Astrocyte (in vitro differentiated cells and primary cell): ENCODE data around the gene TIMP4. TPM values are rescaled to one million over a fixed set of nuclear protein-coding genes. Genes with fewer than 3 reads are reported as not detected.
A peak's percentile ranks its signal among the peaks of the same experiment; 100 is the strongest.

Source experiments
- DNase-seq: peaks from one replicate; pipeline ENCODE4 v3.0.0-alpha.2; 2010; ENCODE audit warnings: low read depth
- FAIRE-seq: peaks from 2 replicates; lab custom pipeline; 2011; peaks lifted over from hg19 to GRCh38; lab: Jason Lieb, UNC
- H2AFZ ChIP-seq: 2 replicates; pipeline ENCODE4 v1.6.0; 2012; ENCODE audit warnings: low read depth, low read length, inconsistent platforms
- H3K27ac ChIP-seq: 2 replicates; pipeline ENCODE4 v1.5.1; 2011; ENCODE audit warnings: low read depth, low read length, inconsistent platforms
- H3K27me3 ChIP-seq: 2 replicates; pipeline ENCODE4 v1.6.0; 2011; ENCODE audit warnings: low read length, inconsistent platforms; ENCODE audit not compliant: insufficient read depth
- H3K36me3 ChIP-seq: 2 replicates; pipeline ENCODE4 v1.5.1; 2011; ENCODE audit warnings: low read length, inconsistent platforms; ENCODE audit not compliant: insufficient read depth
- H3K4me1 ChIP-seq: 2 replicates; pipeline ENCODE4 v1.5.1; 2011; ENCODE audit warnings: low read length, inconsistent platforms; ENCODE audit not compliant: insufficient read depth
- H3K4me2 ChIP-seq: 2 replicates; pipeline ENCODE4 v1.6.0; 2012; ENCODE audit warnings: low read length, inconsistent platforms
- H3K4me3 ChIP-seq: 2 replicates; pipeline ENCODE4 v1.5.1; 2011; ENCODE audit warnings: low read depth, mild to moderate bottlenecking, low read length, inconsistent platforms; ENCODE audit not compliant: insufficient read depth
- H3K79me2 ChIP-seq: 2 replicates; pipeline ENCODE4 v1.6.0; 2012; ENCODE audit warnings: mild to moderate bottlenecking, low read length, inconsistent platforms; ENCODE audit not compliant: insufficient read depth
- H3K9ac ChIP-seq: 2 replicates; pipeline ENCODE4 v1.6.0; 2012; ENCODE audit warnings: mild to moderate bottlenecking, low read length, inconsistent platforms
- H3K9me3 ChIP-seq: 2 replicates; pipeline ENCODE4 v1.5.1; 2012; ENCODE audit warnings: low read depth, mild to moderate bottlenecking, low read length, inconsistent platforms; ENCODE audit not compliant: insufficient read depth
- H4K20me1 ChIP-seq: 2 replicates; pipeline ENCODE4 v1.6.0; 2012; ENCODE audit warnings: low read length, inconsistent platforms; ENCODE audit not compliant: insufficient read depth
- H3K27ac Mint-ChIP-seq: one replicate; pipeline ENCODE4 v1.8.0; 2021; ENCODE audit warnings: mild to moderate bottlenecking, mixed read lengths; ENCODE audit not compliant: unreplicated experiment
- H3K27me3 Mint-ChIP-seq: one replicate; pipeline ENCODE4 v1.8.0; 2021; ENCODE audit warnings: low read depth, mixed read lengths; ENCODE audit not compliant: unreplicated experiment
- H3K36me3 Mint-ChIP-seq: one replicate; pipeline ENCODE4 v1.8.0; 2021; ENCODE audit warnings: low read depth, mixed read lengths; ENCODE audit not compliant: unreplicated experiment
- H3K4me1 Mint-ChIP-seq: one replicate; pipeline ENCODE4 v1.8.0; 2021; ENCODE audit warnings: low read depth, mixed read lengths; ENCODE audit not compliant: unreplicated experiment
- H3K4me3 Mint-ChIP-seq: one replicate; pipeline ENCODE4 v1.8.0; 2021; ENCODE audit warnings: mild to moderate bottlenecking, moderate library complexity, mixed read lengths; ENCODE audit not compliant: unreplicated experiment
- H3K9me3 Mint-ChIP-seq: one replicate; pipeline ENCODE4 v1.8.0; 2021; ENCODE audit warnings: mild to moderate bottlenecking, mixed read lengths; ENCODE audit not compliant: unreplicated experiment
- EZH2 ChIP-seq: IDR thresholded peaks from 2 replicates; pipeline ENCODE4 v1.6.1; 2012; ENCODE audit warnings: mild to moderate bottlenecking, low read length, inconsistent platforms; ENCODE audit not compliant: insufficient read depth
- total RNA-seq: library from RNA; stranded (reverse); gene quantifications from 2 replicates; pipeline ENCODE4 v1.2.1, GENCODE V29; 2021
- TF ChIP-seq, protein P1 (sequence below): IDR thresholded peaks from 2 replicates; pipeline ENCODE4 v1.5.1; 2011; ENCODE audit warnings: low read depth, mild to moderate bottlenecking, inconsistent platforms, low read length, moderate library complexity; ENCODE audit not compliant: insufficient read depth

The TIMP4 gene
- total RNA-seq, 1 donor from 2014 or later: 2.0 TPM

DNA sequence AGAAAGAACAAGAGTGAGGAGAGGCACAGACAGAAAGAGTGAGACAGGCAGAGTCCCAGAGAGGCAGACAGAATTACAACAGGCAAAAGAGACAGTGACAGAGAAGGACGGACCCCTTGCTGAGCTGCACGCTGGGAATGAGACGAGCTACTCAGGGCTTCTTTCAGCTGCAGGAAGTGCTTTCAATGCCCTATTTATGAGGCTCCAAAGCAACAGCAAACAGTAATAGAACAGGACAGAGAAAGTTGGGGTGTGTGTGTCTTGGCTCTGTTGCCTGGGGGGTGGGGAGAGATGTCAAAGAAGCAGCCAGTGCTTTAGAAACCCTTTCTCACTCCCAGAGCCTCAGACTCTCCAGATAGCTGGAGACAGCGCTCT is 502 bp upstream of the TIMP4 start:
- DNase-seq (no peak), FAIRE-seq (no peak)
- Mint-ChIP-seq H3K4me1 (peaks cover 30% of the 10 kb centered on the region), H3K27me3 (peaks cover 6% of the 10 kb centered on the region), H3K4me3 (peak overlapping the region; percentile 18), H3K36me3 (no peaks in the 10 kb centered on the region), H3K27ac (peak overlapping the region; percentile 19), H3K9me3 (no peaks in the 10 kb centered on the region)
- TF ChIP-seq, protein P1, sequence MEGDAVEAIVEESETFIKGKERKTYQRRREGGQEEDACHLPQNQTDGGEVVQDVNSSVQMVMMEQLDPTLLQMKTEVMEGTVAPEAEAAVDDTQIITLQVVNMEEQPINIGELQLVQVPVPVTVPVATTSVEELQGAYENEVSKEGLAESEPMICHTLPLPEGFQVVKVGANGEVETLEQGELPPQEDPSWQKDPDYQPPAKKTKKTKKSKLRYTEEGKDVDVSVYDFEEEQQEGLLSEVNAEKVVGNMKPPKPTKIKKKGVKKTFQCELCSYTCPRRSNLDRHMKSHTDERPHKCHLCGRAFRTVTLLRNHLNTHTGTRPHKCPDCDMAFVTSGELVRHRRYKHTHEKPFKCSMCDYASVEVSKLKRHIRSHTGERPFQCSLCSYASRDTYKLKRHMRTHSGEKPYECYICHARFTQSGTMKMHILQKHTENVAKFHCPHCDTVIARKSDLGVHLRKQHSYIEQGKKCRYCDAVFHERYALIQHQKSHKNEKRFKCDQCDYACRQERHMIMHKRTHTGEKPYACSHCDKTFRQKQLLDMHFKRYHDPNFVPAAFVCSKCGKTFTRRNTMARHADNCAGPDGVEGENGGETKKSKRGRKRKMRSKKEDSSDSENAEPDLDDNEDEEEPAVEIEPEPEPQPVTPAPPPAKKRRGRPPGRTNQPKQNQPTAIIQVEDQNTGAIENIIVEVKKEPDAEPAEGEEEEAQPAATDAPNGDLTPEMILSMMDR: no peak
- no peak for TF ChIP-seq EZH2
- H3K4me1 ChIP-seq: peaks cover 20% of the 10 kb centered on the region
- H3K36me3 ChIP-seq: no peaks in the 10 kb centered on the region
- H3K4me3 ChIP-seq: peak overlapping the region; percentile 50
- H3K79me2 ChIP-seq: no peaks in the 10 kb centered on the region
- H3K27me3 ChIP-seq: no peaks in the 10 kb centered on the region
- no peaks in the 10 kb centered on the region for H3K9me3 ChIP-seq
- no peak overlapping the region for H3K27ac ChIP-seq
- H2AFZ ChIP-seq: peak overlapping the region; percentile 77
- H3K9ac ChIP-seq: peak overlapping the region; percentile 42
- peak overlapping the region; percentile 82 for H3K4me2 ChIP-seq
- H4K20me1 ChIP-seq: no peaks in the 10 kb centered on the region

DNA sequence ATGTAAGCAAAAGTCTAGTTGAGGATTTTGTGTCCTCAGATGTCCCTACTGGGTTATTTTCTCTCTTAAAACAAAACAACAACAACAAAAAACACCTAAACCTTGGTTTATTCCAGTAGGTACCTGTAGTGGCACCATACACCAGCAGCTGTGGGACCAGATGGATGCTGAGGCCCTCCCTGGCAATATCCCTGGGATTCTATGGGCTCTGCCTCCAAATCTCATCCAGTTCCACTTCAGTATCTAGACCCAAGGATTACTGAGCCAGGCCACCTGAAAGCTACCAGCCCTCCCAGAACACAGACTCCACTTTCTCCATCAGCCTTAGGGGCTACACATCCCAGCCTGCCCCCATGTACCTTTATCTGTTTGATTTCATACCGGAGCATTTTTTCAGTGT is 1.7 kb downstream of the TIMP4 start:
- Histone ChIP-seq H2AFZ (no peak overlapping the region), H3K27me3 (no peaks in the 10 kb centered on the region), H3K9ac (no peak overlapping the region), H4K20me1 (no peaks in the 10 kb centered on the region), H3K27ac (no peak overlapping the region), H3K9me3 (no peaks in the 10 kb centered on the region), H3K4me2 (no peak overlapping the region), H3K79me2 (no peaks in the 10 kb centered on the region), H3K4me1 (peaks cover 20% of the 10 kb centered on the region), H3K36me3 (no peaks in the 10 kb centered on the region), H3K4me3 (no peak overlapping the region)
- no peak for TF ChIP-seq EZH2
- TF ChIP-seq, protein P1: no peak
- H3K27me3 Mint-ChIP-seq: peaks cover 6% of the 10 kb centered on the region
- H3K27ac Mint-ChIP-seq: no peak overlapping the region
- H3K4me3 Mint-ChIP-seq: no peak overlapping the region
- DNase-seq (no peak), FAIRE-seq (no peak)
- H3K36me3 Mint-ChIP-seq: peaks cover 2% of the 10 kb centered on the region
- H3K4me1 Mint-ChIP-seq: peaks cover 32% of the 10 kb centered on the region
- H3K9me3 Mint-ChIP-seq: no peaks in the 10 kb centered on the region

DNA sequence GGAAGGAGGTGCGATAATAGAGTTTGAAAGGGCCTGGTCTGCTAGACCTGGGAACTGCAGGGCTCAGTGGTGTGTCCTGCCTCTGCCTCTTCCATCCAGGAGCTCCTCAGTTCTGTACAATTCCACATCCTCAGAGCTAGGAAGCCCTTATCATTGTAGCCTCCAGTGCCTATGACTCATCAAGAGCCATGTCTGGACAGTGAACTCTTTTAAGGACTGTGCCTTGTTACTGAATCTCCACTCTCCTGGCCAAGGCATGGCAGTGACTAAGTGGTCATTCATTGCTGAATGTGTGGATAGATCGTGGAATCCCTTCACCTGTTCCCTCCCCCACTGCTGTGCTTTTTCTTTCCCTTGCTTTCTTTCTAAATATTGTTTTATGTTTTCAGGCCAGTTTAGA is 2.9 kb downstream of the TIMP4 start:
- FAIRE-seq (peak; percentile 9), DNase-seq (peak; percentile 87)
- peaks cover 20% of the 10 kb centered on the region for H3K4me1 ChIP-seq
- Mint-ChIP-seq H3K36me3 (peaks cover 2% of the 10 kb centered on the region), H3K27ac (no peak overlapping the region), H3K9me3 (no peaks in the 10 kb centered on the region), H3K4me1 (peaks cover 32% of the 10 kb centered on the region), H3K4me3 (no peak overlapping the region), H3K27me3 (no peaks in the 10 kb centered on the region)
- H3K36me3 ChIP-seq: no peaks in the 10 kb centered on the region
- no peak overlapping the region for H3K27ac ChIP-seq
- no peak overlapping the region for H2AFZ ChIP-seq
- TF ChIP-seq, protein P1: no peak
- no peak for TF ChIP-seq EZH2
- H3K4me3 ChIP-seq: no peak overlapping the region
- H3K4me2 ChIP-seq: peak overlapping the region; percentile 42
- H3K9ac ChIP-seq: no peak overlapping the region
- H3K79me2 ChIP-seq: no peaks in the 10 kb centered on the region
- no peaks in the 10 kb centered on the region for H3K27me3 ChIP-seq
- no peaks in the 10 kb centered on the region for H4K20me1 ChIP-seq
- no peaks in the 10 kb centered on the region for H3K9me3 ChIP-seq
